ENCODE measurements around the gene PLCH1.

Gene PLCH1

GRCh38 chr3:155500194-155500818, 244.6 kb downstream of the PLCH1 start:
- Histone ChIP-seq H4K20me1 (ENCODE audit: control insufficient read depth, insufficient read depth, low read depth, low read length) (no peaks in the 10 kb centered on the region), H3K4me3 (ENCODE audit: low read length) (no peak overlapping the region), H3K4me2 (ENCODE audit: low read length) (no peak overlapping the region), H3K27ac (ENCODE audit: low read depth, low read length) (no peak overlapping the region), H3F3A (ENCODE audit: control insufficient read depth, insufficient read depth) (no peaks in the 10 kb centered on the region), H3K79me2 (ENCODE audit: control insufficient read depth, low read length) (no peaks in the 10 kb centered on the region), H3K9me2 (replicated peaks; ENCODE audit: control insufficient read depth, low read length) (no peaks in the 10 kb centered on the region), H3K4me1 (ENCODE audit: control insufficient read depth, low read length) (no peaks in the 10 kb centered on the region), H3K9me3 (ENCODE audit: control insufficient read depth, insufficient read depth, low read length) (no peaks in the 10 kb centered on the region), H3K36me3 (ENCODE audit: control insufficient read depth, low read length) (no peaks in the 10 kb centered on the region), H3K27me3 (ENCODE audit: control insufficient read depth, low read length) (no peaks in the 10 kb centered on the region)
- TF ChIP-seq CTCF (IDR thresholded peaks at IDR 0.05; ENCODE audit: low read depth, low read length, poor library complexity, severe bottlenecking) (no peak), EZH2phosphoT487 (IDR thresholded peaks at IDR 0.05; ENCODE audit: borderline replicate concordance, low read length) (no peak)

GRCh38 chr3:155497930-155498647, 246.8 kb downstream of the PLCH1 start:
- no peaks in the 10 kb centered on the region for H3K27me3 ChIP-seq (ENCODE audit: control insufficient read depth, low read length)
- H3K4me3 ChIP-seq (ENCODE audit: low read length): no peak overlapping the region
- H3K4me1 ChIP-seq (ENCODE audit: control insufficient read depth, low read length): peaks cover 15% of the 10 kb centered on the region
- no peaks in the 10 kb centered on the region for H3K9me3 ChIP-seq (ENCODE audit: control insufficient read depth, insufficient read depth, low read length)
- H3K36me3 ChIP-seq (ENCODE audit: control insufficient read depth, low read length): no peaks in the 10 kb centered on the region
- no peaks in the 10 kb centered on the region for H3F3A ChIP-seq (ENCODE audit: control insufficient read depth, insufficient read depth)
- no peaks in the 10 kb centered on the region for H3K9me2 ChIP-seq (replicated peaks; ENCODE audit: control insufficient read depth, low read length)
- H3K79me2 ChIP-seq (ENCODE audit: control insufficient read depth, low read length): no peaks in the 10 kb centered on the region
- no peak overlapping the region for H3K27ac ChIP-seq (ENCODE audit: low read depth, low read length)
- H4K20me1 ChIP-seq (ENCODE audit: control insufficient read depth, insufficient read depth, low read depth, low read length): no peaks in the 10 kb centered on the region
- H3K4me2 ChIP-seq (ENCODE audit: low read length): no peak overlapping the region
- TF ChIP-seq CTCF (IDR thresholded peaks at IDR 0.05; ENCODE audit: low read depth, low read length, poor library complexity, severe bottlenecking) (no peak), EZH2phosphoT487 (IDR thresholded peaks at IDR 0.05; ENCODE audit: borderline replicate concordance, low read length) (no peak)

- H3K9me3 ChIP-seq (ENCODE audit: control insufficient read depth, insufficient read depth, low read length): no peaks in the 10 kb centered on the region
- no peaks in the 10 kb centered on the region for H3K27me3 ChIP-seq (ENCODE audit: control insufficient read depth, low read length)
- TF ChIP-seq CTCF (IDR thresholded peaks at IDR 0.05; ENCODE audit: low read depth, low read length, poor library complexity, severe bottlenecking): no peak
- TF ChIP-seq EZH2phosphoT487 (IDR thresholded peaks at IDR 0.05; ENCODE audit: borderline replicate concordance, low read length): no peak
- no peak overlapping the region for H3K4me2 ChIP-seq (ENCODE audit: low read length)
- no peaks in the 10 kb centered on the region for H4K20me1 ChIP-seq (ENCODE audit: control insufficient read depth, insufficient read depth, low read depth, low read length)
- H3K27ac ChIP-seq (ENCODE audit: low read depth, low read length): no peak overlapping the region
- H3F3A ChIP-seq (ENCODE audit: control insufficient read depth, insufficient read depth): no peaks in the 10 kb centered on the region
- H3K4me1 ChIP-seq (ENCODE audit: control insufficient read depth, low read length): peaks cover 15% of the 10 kb centered on the region
- H3K9me2 ChIP-seq (replicated peaks; ENCODE audit: control insufficient read depth, low read length): no peaks in the 10 kb centered on the region
- H3K79me2 ChIP-seq (ENCODE audit: control insufficient read depth, low read length): no peaks in the 10 kb centered on the region
- no peaks in the 10 kb centered on the region for H3K36me3 ChIP-seq (ENCODE audit: control insufficient read depth, low read length)
- H3K4me3 ChIP-seq (ENCODE audit: low read length): no peak overlapping the region
These were observed 248.7 kb downstream of the PLCH1 start for GRCh38 chr3:155496206-155496605.
